Superior temporal gyrus (tissue), 1 donor: ENCODE results near the gene TRPV4.

Source experiments
- DNase-seq: peaks from one replicate; pipeline ENCODE4 v3.0.0-alpha.2; 2016; ENCODE audit errors: extremely low spot score

TRPV4 gene

GRCh38 chr12:109762673-109763191 lies 70.5 kb downstream of the TRPV4 start:
- no peak for DNase-seq

GRCh38 chr12:109762071-109762672 lies 71.0 kb downstream of the TRPV4 start:
- DNase-seq: no peak

GRCh38 chr12:109760930-109761921 lies 72.0 kb downstream of the TRPV4 start:
- no peak for DNase-seq

- no peak for DNase-seq
These were observed 72.9 kb downstream of the TRPV4 start for GRCh38 chr12:109760031-109760929.

GRCh38 chr12:109759595-109759994 lies 73.6 kb downstream of the TRPV4 start:
- DNase-seq: no peak

GRCh38 chr12:109758426-109759420 lies 74.5 kb downstream of the TRPV4 start:
- DNase-seq: no peak

GRCh38 chr12:109757671-109758265 lies 75.4 kb downstream of the TRPV4 start:
- DNase-seq: no peak

GRCh38 chr12:109756457-109756856 lies 76.7 kb downstream of the TRPV4 start:
- no peak for DNase-seq

GRCh38 chr12:109753959-109754358 lies 79.2 kb downstream of the TRPV4 start:
- DNase-seq: no peak

GRCh38 chr12:109753054-109753401 lies 80.2 kb downstream of the TRPV4 start:
- DNase-seq: no peak

- DNase-seq: no peak
These were observed 80.8 kb downstream of the TRPV4 start for GRCh38 chr12:109752117-109753053.

GRCh38 chr12:109744986-109745942 lies 87.9 kb downstream of the TRPV4 start:
- DNase-seq: no peak

- no peak for DNase-seq
These were observed 89.2 kb downstream of the TRPV4 start for GRCh38 chr12:109744026-109744425.

- DNase-seq: no peak
These were observed 89.9 kb downstream of the TRPV4 start for GRCh38 chr12:109743076-109743910.

GRCh38 chr12:109741970-109742703 lies 91.1 kb downstream of the TRPV4 start:
- DNase-seq: no peak

- DNase-seq: no peak
These were observed 91.8 kb downstream of the TRPV4 start for GRCh38 chr12:109741286-109741969.
